SK-N-SH treated with all-trans-retinoic acid at 6 μM for 48 hours (cell line): ENCODE data around the gene IL10RA.

Source experiments
- ATAC-seq: fragments of 200-7000 bp; cut with Tn5 transposase; 3 replicates; pipeline ENCODE4 v1.9.1; 2020; ENCODE audit warnings: mild to moderate bottlenecking, moderate library complexity
- ARNTL ChIP-seq: fragments of 450-650 bp; formaldehyde crosslinking; IDR thresholded peaks from 2 replicates; pipeline ENCODE4 v1.5.0; 2020; ENCODE audit warnings: low read depth, mild to moderate bottlenecking, moderate library complexity, borderline replicate concordance
- BACH2 ChIP-seq: fragments of 250-450 bp; sonication (Bioruptor Pico); IDR thresholded peaks from 2 replicates; pipeline ENCODE4 v1.9.0; 2021; ENCODE audit warnings: mild to moderate bottlenecking, borderline replicate concordance
- CSDC2 ChIP-seq: fragments of 250-450 bp; sonication (Bioruptor Pico); IDR thresholded peaks from 2 replicates; pipeline ENCODE4 v1.5.0; 2020; ENCODE audit warnings: mild to moderate bottlenecking, moderate library complexity
- ESRRG ChIP-seq: fragments of 250-450 bp; sonication (Bioruptor Pico); IDR thresholded peaks from 2 replicates; pipeline ENCODE4 v1.6.1; 2021; ENCODE audit warnings: mild to moderate bottlenecking
- GLIS3 ChIP-seq: fragments of 250-450 bp; sonication (Bioruptor Pico); IDR thresholded peaks from 2 replicates; pipeline ENCODE4 v1.5.0; 2020; ENCODE audit warnings: mild to moderate bottlenecking, moderate library complexity
- OSR1 ChIP-seq: fragments of 250-450 bp; sonication (Bioruptor Pico); IDR thresholded peaks from 2 replicates; pipeline ENCODE4 v1.8.0; 2022; ENCODE audit warnings: moderate library complexity, mild to moderate bottlenecking, inconsistent platforms
- PATZ1 ChIP-seq: fragments of 250-450 bp; sonication (Bioruptor Pico); IDR thresholded peaks from 2 replicates; pipeline ENCODE4 v1.8.0; 2020; ENCODE audit warnings: mild to moderate bottlenecking, moderate library complexity, borderline replicate concordance
- PPARA ChIP-seq: fragments of 250-450 bp; sonication (Bioruptor Pico); IDR thresholded peaks from 2 replicates; pipeline ENCODE4 v1.5.0; 2020; ENCODE audit warnings: mild to moderate bottlenecking, borderline replicate concordance
- RARB ChIP-seq: fragments of 250-450 bp; sonication (Bioruptor Pico); IDR thresholded peaks from 2 replicates; pipeline ENCODE4 v1.8.0; 2021; ENCODE audit warnings: mild to moderate bottlenecking, moderate library complexity
- SNAI2 ChIP-seq: fragments of 250-450 bp; sonication (Bioruptor Pico); IDR thresholded peaks from 2 replicates; pipeline ENCODE4 v1.5.0; 2020; ENCODE audit warnings: mild to moderate bottlenecking, moderate library complexity
- TCF4 ChIP-seq: fragments of 250-450 bp; sonication (Bioruptor Pico); IDR thresholded peaks from 2 replicates; pipeline ENCODE4 v1.8.0; 2021; ENCODE audit warnings: mild to moderate bottlenecking, moderate library complexity, borderline replicate concordance
- TOX ChIP-seq: fragments of 250-450 bp; sonication (Bioruptor Pico); IDR thresholded peaks from 2 replicates; pipeline ENCODE4 v1.8.0; 2021; ENCODE audit warnings: mild to moderate bottlenecking, moderate library complexity, borderline replicate concordance
- TSHZ2 ChIP-seq: fragments of 250-450 bp; sonication (Bioruptor Pico); IDR thresholded peaks from 2 replicates; pipeline ENCODE4 v1.5.0; 2020; ENCODE audit warnings: mild to moderate bottlenecking, moderate library complexity
- ZC3H10 ChIP-seq: fragments of 250-450 bp; sonication (Bioruptor Pico); IDR thresholded peaks from 2 replicates; pipeline ENCODE4 v1.5.1; 2021; ENCODE audit warnings: mild to moderate bottlenecking, moderate library complexity
- ZFP3 ChIP-seq: fragments of 250-450 bp; sonication (Bioruptor Pico); IDR thresholded peaks from 2 replicates; pipeline ENCODE4 v1.5.0; 2020; ENCODE audit warnings: mild to moderate bottlenecking, moderate library complexity
- ZFP30 ChIP-seq: fragments of 450-650 bp; formaldehyde crosslinking; IDR thresholded peaks from 2 replicates; pipeline ENCODE4 v1.5.0; 2022; ENCODE audit warnings: mild to moderate bottlenecking, moderate library complexity
- ZNF565 ChIP-seq: fragments of 450-650 bp; formaldehyde crosslinking; conservative IDR thresholded peaks from 2 replicates; pipeline ENCODE4 v1.5.0; 2020; ENCODE audit warnings: low read depth, mild to moderate bottlenecking, moderate library complexity
- ZNF70 ChIP-seq: fragments of 450-650 bp; formaldehyde crosslinking; IDR thresholded peaks from 2 replicates; pipeline ENCODE4 v1.5.0; 2020; ENCODE audit warnings: mild to moderate bottlenecking, moderate library complexity
- ZNF8 ChIP-seq: fragments of 450-650 bp; formaldehyde crosslinking; IDR thresholded peaks from 2 replicates; pipeline ENCODE4 v1.5.0; 2020; ENCODE audit warnings: mild to moderate bottlenecking, moderate library complexity
- TF ChIP-seq, protein P1 (sequence below): fragments of 250-450 bp; sonication (Bioruptor Pico); IDR thresholded peaks from 2 replicates; pipeline ENCODE4 v1.5.1; 2021; ENCODE audit warnings: mild to moderate bottlenecking, moderate library complexity
- TF ChIP-seq, protein P2 (sequence below): fragments of 250-450 bp; sonication (Bioruptor Pico); IDR thresholded peaks from 2 replicates; pipeline ENCODE4 v1.8.0; 2021; ENCODE audit warnings: low read depth, mild to moderate bottlenecking, moderate library complexity, borderline replicate concordance

The IL10RA gene

DNA sequence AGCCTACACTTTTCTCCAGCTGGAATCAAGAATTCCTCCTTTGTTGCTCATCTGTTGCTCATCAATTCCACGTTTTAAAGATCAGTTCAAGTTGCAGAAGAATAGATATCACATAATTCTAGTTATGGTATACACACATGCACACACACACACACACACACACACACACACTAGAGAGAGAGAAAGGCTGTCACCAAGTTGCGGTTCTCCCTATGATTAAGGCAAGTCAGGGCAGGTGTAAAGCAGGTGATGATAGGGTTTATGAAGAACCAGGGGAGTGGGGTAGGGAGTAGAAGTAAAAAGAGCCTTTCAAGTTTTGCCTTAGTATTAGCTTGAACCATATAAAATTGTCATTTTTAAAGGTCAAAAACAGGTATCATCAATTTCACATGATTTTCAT, 59.0 kb downstream of the IL10RA start:
- no peak for TF ChIP-seq ZNF70 (CRISPR knock-in tag)
- TF ChIP-seq, protein P1, sequence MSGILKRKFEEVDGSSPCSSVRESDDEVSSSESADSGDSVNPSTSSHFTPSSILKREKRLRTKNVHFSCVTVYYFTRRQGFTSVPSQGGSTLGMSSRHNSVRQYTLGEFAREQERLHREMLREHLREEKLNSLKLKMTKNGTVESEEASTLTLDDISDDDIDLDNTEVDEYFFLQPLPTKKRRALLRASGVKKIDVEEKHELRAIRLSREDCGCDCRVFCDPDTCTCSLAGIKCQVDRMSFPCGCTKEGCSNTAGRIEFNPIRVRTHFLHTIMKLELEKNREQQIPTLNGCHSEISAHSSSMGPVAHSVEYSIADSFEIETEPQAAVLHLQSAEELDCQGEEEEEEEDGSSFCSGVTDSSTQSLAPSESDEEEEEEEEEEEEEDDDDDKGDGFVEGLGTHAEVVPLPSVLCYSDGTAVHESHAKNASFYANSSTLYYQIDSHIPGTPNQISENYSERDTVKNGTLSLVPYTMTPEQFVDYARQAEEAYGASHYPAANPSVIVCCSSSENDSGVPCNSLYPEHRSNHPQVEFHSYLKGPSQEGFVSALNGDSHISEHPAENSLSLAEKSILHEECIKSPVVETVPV (CRISPR knock-in tag): no peak
- no peak for TF ChIP-seq SNAI2 (CRISPR knock-in tag)
- TF ChIP-seq ZFP30 (CRISPR knock-in tag): no peak
- no peak for TF ChIP-seq BACH2 (CRISPR knock-in tag)
- TF ChIP-seq, protein P2, sequence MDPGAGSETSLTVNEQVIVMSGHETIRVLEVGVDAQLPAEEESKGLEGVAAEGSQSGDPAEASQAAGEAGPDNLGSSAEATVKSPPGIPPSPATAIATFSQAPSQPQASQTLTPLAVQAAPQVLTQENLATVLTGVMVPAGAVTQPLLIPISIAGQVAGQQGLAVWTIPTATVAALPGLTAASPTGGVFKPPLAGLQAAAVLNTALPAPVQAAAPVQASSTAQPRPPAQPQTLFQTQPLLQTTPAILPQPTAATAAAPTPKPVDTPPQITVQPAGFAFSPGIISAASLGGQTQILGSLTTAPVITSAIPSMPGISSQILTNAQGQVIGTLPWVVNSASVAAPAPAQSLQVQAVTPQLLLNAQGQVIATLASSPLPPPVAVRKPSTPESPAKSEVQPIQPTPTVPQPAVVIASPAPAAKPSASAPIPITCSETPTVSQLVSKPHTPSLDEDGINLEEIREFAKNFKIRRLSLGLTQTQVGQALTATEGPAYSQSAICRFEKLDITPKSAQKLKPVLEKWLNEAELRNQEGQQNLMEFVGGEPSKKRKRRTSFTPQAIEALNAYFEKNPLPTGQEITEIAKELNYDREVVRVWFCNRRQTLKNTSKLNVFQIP (CRISPR knock-in tag): no peak
- TF ChIP-seq PATZ1: no peak
- no peak for TF ChIP-seq PPARA
- TF ChIP-seq ZC3H10 (CRISPR knock-in tag): no peak
- no peak for TF ChIP-seq GLIS3 (CRISPR knock-in tag)
- TF ChIP-seq TCF4 (CRISPR knock-in tag): no peak
- TF ChIP-seq TOX (CRISPR knock-in tag): no peak
- no peak for TF ChIP-seq CSDC2
- TF ChIP-seq OSR1 (CRISPR knock-in tag): no peak
- no peak for ATAC-seq

DNA sequence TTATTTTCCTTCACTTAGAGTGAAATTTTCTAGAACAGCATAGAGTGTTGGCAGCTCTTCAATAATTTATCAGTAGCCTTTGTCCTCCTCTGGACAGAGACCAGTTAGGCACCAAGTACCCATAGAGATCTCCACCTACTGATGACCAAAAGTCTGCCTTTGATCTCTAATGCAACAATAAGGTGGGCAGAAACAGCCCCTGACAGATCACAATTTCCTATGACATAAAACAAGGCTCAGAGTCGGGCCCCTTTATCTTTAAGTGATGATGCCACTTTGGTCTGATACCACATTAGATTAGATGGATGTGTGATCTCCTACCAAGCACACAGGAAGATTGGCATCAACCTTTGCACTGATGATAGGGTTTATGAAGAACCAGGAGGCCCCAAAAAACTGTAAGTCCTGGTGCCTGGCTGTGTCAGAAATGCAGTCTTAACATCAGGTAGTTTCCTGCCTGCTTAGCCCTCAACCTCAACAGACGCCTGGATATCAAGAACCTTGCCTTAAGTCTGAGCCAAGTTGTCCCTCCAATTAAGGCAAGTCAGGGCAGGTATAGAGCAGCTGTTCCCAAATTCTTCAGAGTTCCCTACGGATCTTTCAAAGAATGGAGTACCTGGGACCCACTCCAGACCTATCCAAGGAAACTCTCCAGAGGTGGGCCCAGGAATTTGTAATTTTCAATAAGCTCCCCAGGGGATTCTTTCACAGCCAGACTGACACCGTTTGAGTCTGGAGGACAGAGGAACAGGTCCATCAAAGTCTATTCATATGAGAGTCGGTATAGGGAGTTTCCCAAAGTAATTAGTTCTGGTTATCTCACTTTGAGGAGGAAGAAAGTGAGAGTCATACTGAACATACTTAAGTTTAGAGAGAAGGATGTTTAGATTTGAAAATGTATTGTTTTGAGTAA, 60.1 kb downstream of the IL10RA start:
- TF ChIP-seq GLIS3 (CRISPR knock-in tag) (no peak), ZC3H10 (CRISPR knock-in tag) (no peak), RARB (CRISPR knock-in tag) (no peak), BACH2 (CRISPR knock-in tag) (no peak), ARNTL (no peak), TSHZ2 (no peak), ZNF8 (CRISPR knock-in tag) (no peak), SNAI2 (CRISPR knock-in tag) (no peak), TOX (CRISPR knock-in tag) (no peak), ESRRG (CRISPR knock-in tag) (no peak), OSR1 (CRISPR knock-in tag) (no peak), TCF4 (CRISPR knock-in tag) (no peak), ZFP3 (CRISPR knock-in tag) (no peak), PPARA (no peak), ZNF565 (no peak)
- TF ChIP-seq, protein P2 (CRISPR knock-in tag): no peak
- ATAC-seq: no peak
